HEK293 (cell line): Measurements from ENCODE around the gene SPACA6.

Experiments
- GLI2 ChIP-seq: fragments of 450-650 bp; formaldehyde crosslinking; IDR thresholded peaks from 2 replicates; pipeline ENCODE4; 2017; ENCODE audit warnings: missing biosample characterization, missing genetic modification characterization, low read depth, borderline replicate concordance
- GLI4 ChIP-seq: fragments of 450-650 bp; formaldehyde crosslinking; IDR thresholded peaks from 2 replicates; pipeline ENCODE4 v1.5.1; 2016; ENCODE audit warnings: missing biosample characterization, missing genetic modification characterization
- IKZF3 ChIP-seq: fragments of 450-650 bp; IDR thresholded peaks from 2 replicates; pipeline ENCODE4 v1.5.0; 2018; ENCODE audit warnings: missing biosample characterization, mild to moderate bottlenecking, missing genetic modification characterization, moderate library complexity
- OVOL3 ChIP-seq: fragments of 450-650 bp; formaldehyde crosslinking; IDR thresholded peaks from 2 replicates; pipeline ENCODE4 v1.5.1; 2016; ENCODE audit warnings: missing biosample characterization, missing genetic modification characterization
- ZBTB20 ChIP-seq: fragments of 450-650 bp; formaldehyde crosslinking; IDR thresholded peaks from 2 replicates; pipeline ENCODE4 v1.5.1; 2016; ENCODE audit warnings: missing biosample characterization, missing genetic modification characterization
- ZFP3 ChIP-seq: fragments of 450-650 bp; formaldehyde crosslinking; IDR thresholded peaks from 2 replicates; pipeline ENCODE4 v1.5.1; 2016; ENCODE audit warnings: low read depth, missing biosample characterization, missing genetic modification characterization
- ZNF114 ChIP-seq: fragments of 450-650 bp; formaldehyde crosslinking; IDR thresholded peaks from 2 replicates; pipeline ENCODE4 v1.5.0; 2017; ENCODE audit warnings: missing biosample characterization, missing genetic modification characterization
- ZNF146 ChIP-seq: fragments of 450-650 bp; formaldehyde crosslinking; IDR thresholded peaks from 2 replicates; pipeline ENCODE4 v1.5.1; 2016; ENCODE audit warnings: missing biosample characterization, missing genetic modification characterization
- ZNF155 ChIP-seq: fragments of 450-650 bp; formaldehyde crosslinking; IDR thresholded peaks from 2 replicates; pipeline ENCODE4 v1.5.1; 2016; ENCODE audit warnings: missing biosample characterization, missing genetic modification characterization
- ZNF2 ChIP-seq: fragments of 450-650 bp; formaldehyde crosslinking; IDR thresholded peaks from 2 replicates; pipeline ENCODE4 v1.5.1; 2016; ENCODE audit warnings: missing biosample characterization, missing genetic modification characterization
- ZNF223 ChIP-seq: fragments of 450-650 bp; formaldehyde crosslinking; IDR thresholded peaks from 2 replicates; pipeline ENCODE4 v1.5.1; 2016; ENCODE audit warnings: missing biosample characterization, missing genetic modification characterization
- ZNF23 ChIP-seq: fragments of 450-650 bp; formaldehyde crosslinking; IDR thresholded peaks from 2 replicates; pipeline ENCODE4 v1.5.1; 2016; ENCODE audit warnings: missing biosample characterization, missing genetic modification characterization, borderline replicate concordance
- ZNF350 ChIP-seq: fragments of 450-650 bp; formaldehyde crosslinking; IDR thresholded peaks from 2 replicates; pipeline ENCODE4 v1.5.0; 2017; ENCODE audit warnings: missing biosample characterization, mild to moderate bottlenecking, missing genetic modification characterization
- ZNF391 ChIP-seq: fragments of 450-650 bp; formaldehyde crosslinking; IDR thresholded peaks from 2 replicates; pipeline ENCODE4 v1.5.1; 2016; ENCODE audit warnings: low read depth, missing biosample characterization, missing genetic modification characterization, borderline replicate concordance
- ZNF558 ChIP-seq: fragments of 450-650 bp; formaldehyde crosslinking; IDR thresholded peaks from 2 replicates; pipeline ENCODE4 v1.5.1; 2016; ENCODE audit warnings: missing biosample characterization, missing genetic modification characterization
- ZNF596 ChIP-seq: fragments of 450-650 bp; IDR thresholded peaks from 2 replicates; pipeline ENCODE4 v1.5.0; 2018; ENCODE audit warnings: missing biosample characterization, mild to moderate bottlenecking, missing genetic modification characterization, moderate library complexity
- ZNF664 ChIP-seq: fragments of 450-650 bp; formaldehyde crosslinking; IDR thresholded peaks from 2 replicates; pipeline ENCODE4 v1.5.1; 2016; ENCODE audit warnings: missing biosample characterization, missing genetic modification characterization
- ZNF843 ChIP-seq: fragments of 450-650 bp; formaldehyde crosslinking; IDR thresholded peaks from 2 replicates; pipeline ENCODE4 v1.5.1; 2016; ENCODE audit warnings: missing biosample characterization, missing genetic modification characterization
- TF ChIP-seq, protein P1 (sequence below): fragments of 450-650 bp; IDR thresholded peaks from 2 replicates; pipeline ENCODE4 v1.5.1; 2018; ENCODE audit warnings: missing biosample characterization, missing genetic modification characterization
- TF ChIP-seq, protein P2 (sequence below): fragments of 450-650 bp; formaldehyde crosslinking; IDR thresholded peaks from 2 replicates; pipeline ENCODE4 v1.5.1; 2016; ENCODE audit warnings: missing biosample characterization, missing genetic modification characterization
- TF ChIP-seq, protein P3 (sequence below): fragments of 450-650 bp; formaldehyde crosslinking; IDR thresholded peaks from 2 replicates; pipeline ENCODE4 v1.5.1; 2016; ENCODE audit warnings: missing biosample characterization, missing genetic modification characterization
- TF ChIP-seq, protein P4 (sequence below): fragments of 450-650 bp; formaldehyde crosslinking; IDR thresholded peaks from 2 replicates; pipeline ENCODE4 v1.5.1; 2016; ENCODE audit warnings: missing biosample characterization, missing genetic modification characterization
- TF ChIP-seq, protein P5 (sequence below): fragments of 450-650 bp; formaldehyde crosslinking; IDR thresholded peaks from 2 replicates; pipeline ENCODE4; 2016; ENCODE audit warnings: missing biosample characterization, missing genetic modification characterization
- TF ChIP-seq, protein P6 (sequence below): fragments of 450-650 bp; formaldehyde crosslinking; conservative IDR thresholded peaks from 2 replicates; pipeline ENCODE4 v1.5.1; 2016; ENCODE audit warnings: low read depth, missing biosample characterization, missing genetic modification characterization
- TF ChIP-seq, protein P7 (sequence below): fragments of 450-650 bp; formaldehyde crosslinking; IDR thresholded peaks from 2 replicates; pipeline ENCODE4 v1.5.1; 2016; ENCODE audit warnings: missing biosample characterization, missing genetic modification characterization

Gene SPACA6

DNA sequence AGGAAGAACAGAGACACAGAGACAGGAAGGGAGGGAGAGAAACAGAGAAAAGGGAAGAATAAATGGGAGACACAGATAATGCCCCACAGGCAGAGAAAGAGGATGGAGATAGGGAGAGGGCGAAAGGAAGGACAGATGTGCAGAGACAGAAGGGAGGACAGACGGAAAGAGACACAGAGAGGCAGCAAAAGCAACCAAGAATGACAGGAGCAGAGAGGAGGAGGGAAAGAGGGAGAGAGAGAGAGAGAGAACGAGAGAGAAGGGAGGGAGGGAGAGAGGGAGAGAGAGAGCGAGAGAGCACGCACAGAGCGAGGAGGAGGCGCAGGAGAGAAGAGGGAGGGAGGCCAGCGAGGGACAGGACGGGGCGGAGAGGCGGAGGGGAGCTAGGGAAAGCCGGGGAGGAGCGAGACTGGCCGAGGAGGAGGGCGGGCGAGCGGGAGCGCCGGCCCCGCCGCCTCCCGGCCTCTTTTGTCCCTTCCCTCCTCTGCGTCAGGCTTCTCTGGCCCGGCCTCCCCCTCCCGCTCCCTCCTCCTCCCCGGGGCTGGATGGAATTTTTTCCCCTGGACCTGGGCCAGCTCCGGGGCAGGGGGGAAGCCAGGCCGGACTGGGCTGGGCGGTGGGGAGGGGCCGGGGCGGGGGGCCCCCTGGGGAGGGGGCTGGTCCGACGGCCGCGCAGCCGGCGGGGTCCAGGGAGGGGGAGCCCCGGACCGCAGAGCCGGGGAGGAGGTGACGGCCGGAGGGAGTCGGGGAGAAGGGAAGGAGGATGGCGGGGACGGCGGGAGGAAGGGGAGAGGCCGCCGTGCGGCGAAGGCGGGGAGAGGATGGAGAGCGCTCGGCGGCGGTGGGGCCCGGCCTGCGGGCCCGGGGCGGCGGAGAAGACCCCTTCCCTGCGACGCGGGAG is 4.2 kb upstream of the SPACA6 start (continued):
- TF ChIP-seq ZNF23 (tag by site-specific recombination) (peak; percentile 76), ZNF146 (tag by site-specific recombination) (no peak), ZNF2 (tag by site-specific recombination) (peak; percentile 64; the same call in 1 of the 2 replicates), GLI2 (tag by site-specific recombination) (no peak), ZFP3 (tag by site-specific recombination) (no peak), OVOL3 (peak; percentile 70; the same call in 1 of the 2 replicates), ZNF664 (peak; percentile 48; the same call in 1 of the 2 replicates), ZNF596 (peak; percentile 97), IKZF3 (tag by site-specific recombination) (peak; percentile 92), ZNF155 (tag by site-specific recombination) (no peak; the same call in 1 of the 2 replicates), ZNF843 (peak; percentile 84), ZNF558 (no peak), ZBTB20 (tag by site-specific recombination) (peak; percentile 86), ZNF223 (tag by site-specific recombination) (peak; percentile 46; the same call in 1 of the 2 replicates), ZNF350 (tag by site-specific recombination) (no peak), GLI4 (peak; percentile 98), ZNF391 (tag by site-specific recombination) (peak; percentile 90), ZNF114 (tag by site-specific recombination) (peak; percentile 76; the same call in 1 of the 2 replicates)
- TF ChIP-seq, protein P1, sequence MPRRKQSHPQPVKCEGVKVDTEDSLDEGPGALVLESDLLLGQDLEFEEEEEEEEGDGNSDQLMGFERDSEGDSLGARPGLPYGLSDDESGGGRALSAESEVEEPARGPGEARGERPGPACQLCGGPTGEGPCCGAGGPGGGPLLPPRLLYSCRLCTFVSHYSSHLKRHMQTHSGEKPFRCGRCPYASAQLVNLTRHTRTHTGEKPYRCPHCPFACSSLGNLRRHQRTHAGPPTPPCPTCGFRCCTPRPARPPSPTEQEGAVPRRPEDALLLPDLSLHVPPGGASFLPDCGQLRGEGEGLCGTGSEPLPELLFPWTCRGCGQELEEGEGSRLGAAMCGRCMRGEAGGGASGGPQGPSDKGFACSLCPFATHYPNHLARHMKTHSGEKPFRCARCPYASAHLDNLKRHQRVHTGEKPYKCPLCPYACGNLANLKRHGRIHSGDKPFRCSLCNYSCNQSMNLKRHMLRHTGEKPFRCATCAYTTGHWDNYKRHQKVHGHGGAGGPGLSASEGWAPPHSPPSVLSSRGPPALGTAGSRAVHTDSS (tag by site-specific recombination) = no peak; the same call in 1 of the 2 replicates
- TF ChIP-seq, protein P2, sequence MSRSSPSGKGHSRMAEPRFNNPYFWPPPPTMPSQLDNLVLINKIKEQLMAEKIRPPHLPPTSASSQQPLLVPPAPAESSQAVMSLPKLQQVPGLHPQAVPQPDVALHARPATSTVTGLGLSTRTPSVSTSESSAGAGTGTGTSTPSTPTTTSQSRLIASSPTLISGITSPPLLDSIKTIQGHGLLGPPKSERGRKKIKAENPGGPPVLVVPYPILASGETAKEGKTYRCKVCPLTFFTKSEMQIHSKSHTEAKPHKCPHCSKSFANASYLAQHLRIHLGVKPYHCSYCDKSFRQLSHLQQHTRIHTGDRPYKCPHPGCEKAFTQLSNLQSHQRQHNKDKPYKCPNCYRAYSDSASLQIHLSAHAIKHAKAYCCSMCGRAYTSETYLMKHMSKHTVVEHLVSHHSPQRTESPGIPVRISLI (tag by site-specific recombination) = no peak
- TF ChIP-seq, protein P3, sequence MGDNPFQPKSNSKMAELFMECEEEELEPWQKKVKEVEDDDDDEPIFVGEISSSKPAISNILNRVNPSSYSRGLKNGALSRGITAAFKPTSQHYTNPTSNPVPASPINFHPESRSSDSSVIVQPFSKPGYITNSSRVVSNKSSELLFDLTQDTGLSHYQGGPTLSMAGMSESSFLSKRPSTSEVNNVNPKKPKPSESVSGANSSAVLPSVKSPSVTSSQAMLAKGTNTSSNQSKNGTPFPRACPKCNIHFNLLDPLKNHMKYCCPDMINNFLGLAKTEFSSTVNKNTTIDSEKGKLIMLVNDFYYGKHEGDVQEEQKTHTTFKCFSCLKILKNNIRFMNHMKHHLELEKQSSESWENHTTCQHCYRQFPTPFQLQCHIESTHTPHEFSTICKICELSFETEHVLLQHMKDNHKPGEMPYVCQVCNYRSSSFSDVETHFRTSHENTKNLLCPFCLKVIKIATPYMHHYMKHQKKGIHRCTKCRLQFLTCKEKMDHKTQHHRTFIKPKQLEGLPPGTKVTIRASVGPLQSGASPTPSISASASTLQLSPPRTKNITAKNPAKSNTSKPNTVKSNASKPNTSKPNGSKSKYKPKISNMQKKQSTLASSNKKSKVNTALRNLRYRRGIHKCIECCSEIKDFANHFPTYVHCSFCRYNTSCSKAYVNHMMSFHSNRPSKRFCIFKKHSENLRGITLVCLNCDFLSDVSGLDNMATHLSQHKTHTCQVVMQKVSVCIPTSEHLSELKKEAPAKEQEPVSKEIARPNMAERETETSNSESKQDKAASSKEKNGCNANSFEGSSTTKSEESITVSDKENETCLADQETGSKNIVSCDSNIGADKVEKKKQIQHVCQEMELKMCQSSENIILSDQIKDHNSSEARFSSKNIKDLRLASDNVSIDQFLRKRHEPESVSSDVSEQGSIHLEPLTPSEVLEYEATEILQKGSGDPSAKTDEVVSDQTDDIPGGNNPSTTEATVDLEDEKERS (tag by site-specific recombination) = 0 out of 2 replicates have a peak, but pooled peaks have one; percentile 10
- TF ChIP-seq, protein P4, sequence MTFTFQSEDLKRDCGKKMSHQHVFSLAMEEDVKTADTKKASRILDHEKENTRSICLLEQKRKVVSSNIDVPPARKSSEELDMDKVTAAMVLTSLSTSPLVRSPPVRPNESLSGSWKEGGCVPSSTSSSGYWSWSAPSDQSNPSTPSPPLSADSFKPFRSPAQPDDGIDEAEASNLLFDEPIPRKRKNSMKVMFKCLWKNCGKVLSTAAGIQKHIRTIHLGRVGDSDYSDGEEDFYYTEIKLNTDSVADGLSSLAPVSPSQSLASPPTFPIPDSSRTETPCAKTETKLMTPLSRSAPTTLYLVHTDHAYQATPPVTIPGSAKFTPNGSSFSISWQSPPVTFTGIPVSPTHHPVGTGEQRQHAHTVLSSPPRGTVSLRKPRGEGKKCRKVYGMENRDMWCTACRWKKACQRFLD (tag by site-specific recombination) = no peak
- TF ChIP-seq, protein P5, sequence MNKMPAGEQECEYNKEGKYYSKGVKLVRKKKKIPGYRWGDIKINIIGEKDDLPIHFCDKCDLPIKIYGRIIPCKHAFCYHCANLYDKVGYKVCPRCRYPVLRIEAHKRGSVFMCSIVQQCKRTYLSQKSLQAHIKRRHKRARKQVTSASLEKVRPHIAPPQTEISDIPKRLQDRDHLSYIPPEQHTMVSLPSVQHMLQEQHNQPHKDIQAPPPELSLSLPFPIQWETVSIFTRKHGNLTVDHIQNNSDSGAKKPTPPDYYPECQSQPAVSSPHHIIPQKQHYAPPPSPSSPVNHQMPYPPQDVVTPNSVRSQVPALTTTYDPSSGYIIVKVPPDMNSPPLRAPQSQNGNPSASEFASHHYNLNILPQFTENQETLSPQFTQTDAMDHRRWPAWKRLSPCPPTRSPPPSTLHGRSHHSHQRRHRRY (tag by site-specific recombination) = peak; percentile 95; the same call in 1 of the 2 replicates
- TF ChIP-seq, protein P6, sequence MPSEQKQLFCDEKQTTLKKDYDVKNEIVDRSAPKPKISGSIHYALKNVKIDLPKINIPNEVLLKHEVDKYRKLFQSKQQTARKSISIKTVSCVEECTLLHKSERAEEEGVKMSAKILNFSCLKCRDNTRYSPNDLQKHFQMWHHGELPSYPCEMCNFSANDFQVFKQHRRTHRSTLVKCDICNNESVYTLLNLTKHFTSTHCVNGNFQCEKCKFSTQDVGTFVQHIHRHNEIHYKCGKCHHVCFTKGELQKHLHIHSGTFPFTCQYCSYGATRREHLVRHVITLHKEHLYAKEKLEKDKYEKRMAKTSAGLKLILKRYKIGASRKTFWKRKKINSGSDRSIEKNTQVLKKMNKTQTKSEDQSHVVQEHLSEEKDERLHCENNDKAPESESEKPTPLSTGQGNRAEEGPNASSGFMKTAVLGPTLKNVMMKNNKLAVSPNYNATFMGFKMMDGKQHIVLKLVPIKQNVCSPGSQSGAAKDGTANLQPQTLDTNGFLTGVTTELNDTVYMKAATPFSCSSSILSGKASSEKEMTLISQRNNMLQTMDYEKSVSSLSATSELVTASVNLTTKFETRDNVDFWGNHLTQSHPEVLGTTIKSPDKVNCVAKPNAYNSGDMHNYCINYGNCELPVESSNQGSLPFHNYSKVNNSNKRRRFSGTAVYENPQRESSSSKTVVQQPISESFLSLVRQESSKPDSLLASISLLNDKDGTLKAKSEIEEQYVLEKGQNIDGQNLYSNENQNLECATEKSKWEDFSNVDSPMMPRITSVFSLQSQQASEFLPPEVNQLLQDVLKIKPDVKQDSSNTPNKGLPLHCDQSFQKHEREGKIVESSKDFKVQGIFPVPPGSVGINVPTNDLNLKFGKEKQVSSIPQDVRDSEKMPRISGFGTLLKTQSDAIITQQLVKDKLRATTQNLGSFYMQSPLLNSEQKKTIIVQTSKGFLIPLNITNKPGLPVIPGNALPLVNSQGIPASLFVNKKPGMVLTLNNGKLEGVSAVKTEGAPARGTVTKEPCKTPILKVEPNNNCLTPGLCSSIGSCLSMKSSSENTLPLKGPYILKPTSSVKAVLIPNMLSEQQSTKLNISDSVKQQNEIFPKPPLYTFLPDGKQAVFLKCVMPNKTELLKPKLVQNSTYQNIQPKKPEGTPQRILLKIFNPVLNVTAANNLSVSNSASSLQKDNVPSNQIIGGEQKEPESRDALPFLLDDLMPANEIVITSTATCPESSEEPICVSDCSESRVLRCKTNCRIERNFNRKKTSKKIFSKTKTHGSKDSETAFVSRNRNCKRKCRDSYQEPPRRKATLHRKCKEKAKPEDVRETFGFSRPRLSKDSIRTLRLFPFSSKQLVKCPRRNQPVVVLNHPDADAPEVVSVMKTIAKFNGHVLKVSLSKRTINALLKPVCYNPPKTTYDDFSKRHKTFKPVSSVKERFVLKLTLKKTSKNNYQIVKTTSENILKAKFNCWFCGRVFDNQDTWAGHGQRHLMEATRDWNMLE (tag by site-specific recombination) = no peak
- TF ChIP-seq, protein P7, sequence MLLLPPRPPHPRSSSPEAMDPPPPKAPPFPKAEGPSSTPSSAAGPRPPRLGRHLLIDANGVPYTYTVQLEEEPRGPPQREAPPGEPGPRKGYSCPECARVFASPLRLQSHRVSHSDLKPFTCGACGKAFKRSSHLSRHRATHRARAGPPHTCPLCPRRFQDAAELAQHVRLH (tag by site-specific recombination) = peak; percentile 93
